Spinal cord (tissue), 10 donors: ENCODE measurements around the gene C10orf62. TPM values are rescaled to one million over a fixed set of nuclear protein-coding genes. Genes with fewer than 3 reads are reported as not detected.

Experiments
- DNase-seq, 6 donors: peaks; one replicate each; pipeline versions ENCODE4 v3.0.0 to v3.0.0-alpha.2; 2013 to 2015; ENCODE audit warnings: low spot score in 6 of 6, low read depth in 4 of 6
- H3K27ac ChIP-seq: one replicate; pipeline ENCODE4 v1.5.1; 2013; ENCODE audit warnings: low read depth, low read length, control low read depth
- H3K27me3 ChIP-seq: one replicate; pipeline ENCODE4 v1.6.1; 2013; ENCODE audit warnings: low read length; ENCODE audit not compliant: control insufficient read depth, insufficient read depth
- H3K36me3 ChIP-seq: one replicate; pipeline ENCODE4 v1.6.1; 2013; ENCODE audit warnings: low read length; ENCODE audit not compliant: control insufficient read depth, insufficient read depth
- H3K4me1 ChIP-seq: one replicate; pipeline ENCODE4 v1.6.1; 2013; ENCODE audit warnings: low read length; ENCODE audit not compliant: control insufficient read depth, insufficient read depth
- H3K4me3 ChIP-seq: one replicate; pipeline ENCODE4 v1.5.1; 2013; ENCODE audit warnings: low read depth, low read length, control low read depth
- H3K9me3 ChIP-seq: one replicate; pipeline ENCODE4 v1.6.1; 2013; ENCODE audit warnings: low read length; ENCODE audit not compliant: control insufficient read depth, insufficient read depth
- WGBS: methylation state at CpG from one replicate; pipeline ENCODE4 v1.1.5; 2013; ENCODE audit warnings: missing lambda C conversion rate; ENCODE audit not compliant: insufficient coverage; 5-methylcytosine and 5-hydroxymethylcytosine counted together
- long read RNA-seq, 4 donors: transcript quantifications; one replicate each; lab custom pipeline, GENCODE V29; 2026
- polyA plus RNA-seq, 2 donors: library from polyadenylated mRNA; unstranded; fragments of 120-200 nt; gene quantifications; one replicate each; pipeline ENCODE4 v1.2.1, GENCODE V29; 2013; ENCODE audit not compliant: insufficient read length in 2 of 2
- total RNA-seq, 2 donors: library from RNA; depleted of rRNA in 1 of 2; stranded (reverse); fragments of 120-200 nt in 1 of 2; fragments of >200 nt in 1 of 2; gene quantifications; one replicate each; pipeline versions ENCODE4 v1.2.3 to v1.2.4, GENCODE V29; 2013 to 2014
- donor health status: healthy.

C10orf62 gene
- under 1 TPM in 1 of 2 donors, not detected in 1; 0.50 TPM for total RNA-seq
- polyA plus RNA-seq = under 1 TPM in 1 of 2 donors, not detected in 1; 0.26 TPM
- long read RNA-seq, donor 1, partial matches to known transcripts = 0 of 1 reads
- long read RNA-seq, donor 1, other reads (novel, unspliced or antisense) = 0 of 1 reads
- long read RNA-seq, donor 2, partial matches to known transcripts = 0 of 1 reads
- long read RNA-seq, donor 2, other reads (novel, unspliced or antisense) = 0 of 1 reads
- long read RNA-seq, donor 3 = 0 reads
- long read RNA-seq, donor 4 = 0 reads

GRCh38 chr10:97589479-97589878 lies at the start of gene C10orf62:
Gene C10orf62 (plus strand): TSS chr10:97589721. CDS start chr10:97589898, 177 bp downstream.
- no peaks in the 10 kb centered on the region for H3K9me3 ChIP-seq
- H3K27me3 ChIP-seq = no peaks in the 10 kb centered on the region
- peaks cover 10% of the 10 kb centered on the region for H3K4me1 ChIP-seq
- no CpG with 5 or more reads among the region's 3 CpGs for WGBS
- H3K27ac ChIP-seq = no peak within 1 kb of the TSS
- no peak for DNase-seq
- peaks cover 2% of the 10 kb centered on the region for H3K36me3 ChIP-seq
- H3K4me3 ChIP-seq = no peak within 1 kb of the TSS

GRCh38 chr10:97540669-97541500 lies 48.6 kb upstream of the C10orf62 start:
- Histone ChIP-seq H3K4me1 (peaks cover 43% of the 10 kb centered on the region), H3K27me3 (no peaks in the 10 kb centered on the region), H3K27ac (no peak overlapping the region), H3K4me3 (no peak overlapping the region), H3K9me3 (no peaks in the 10 kb centered on the region), H3K36me3 (no peaks in the 10 kb centered on the region)
- WGBS = 87% methylated on average over 11 of the region's 14 CpGs
- no peak for DNase-seq

- peak in 2 of 6 donors; percentile 25 to 58 for DNase-seq
- H3K4me1 ChIP-seq = peaks cover 53% of the 10 kb centered on the region
- no peaks in the 10 kb centered on the region for H3K27me3 ChIP-seq
- no peaks in the 10 kb centered on the region for H3K36me3 ChIP-seq
- no peak overlapping the region for H3K4me3 ChIP-seq
- H3K27ac ChIP-seq = peak overlapping the region; percentile 75
- H3K9me3 ChIP-seq = no peaks in the 10 kb centered on the region
- 64% methylated on average over 8 of the region's 9 CpGs for WGBS
Measured at GRCh38 chr10:97542169-97543024, 47.1 kb upstream of the C10orf62 start.

- Histone ChIP-seq H3K36me3 (no peaks in the 10 kb centered on the region), H3K4me3 (no peak overlapping the region), H3K27ac (peak overlapping the region; percentile 44), H3K27me3 (no peaks in the 10 kb centered on the region), H3K9me3 (no peaks in the 10 kb centered on the region), H3K4me1 (peaks cover 58% of the 10 kb centered on the region)
- peak in 1 of 6 donors; percentile 43 for DNase-seq
- WGBS = 69% methylated on average over 10 of the region's 10 CpGs
Measured at GRCh38 chr10:97543025-97543546, 46.4 kb upstream of the C10orf62 start.

- H3K36me3 ChIP-seq = no peaks in the 10 kb centered on the region
- no peak overlapping the region for H3K27ac ChIP-seq
- H3K4me3 ChIP-seq = no peak overlapping the region
- H3K9me3 ChIP-seq = no peaks in the 10 kb centered on the region
- no peak for DNase-seq
- WGBS = 85% methylated on average over 10 of the region's 18 CpGs
- no peaks in the 10 kb centered on the region for H3K27me3 ChIP-seq
- peaks cover 64% of the 10 kb centered on the region for H3K4me1 ChIP-seq
Measured at GRCh38 chr10:97546456-97547270, 42.9 kb upstream of the C10orf62 start.

- Histone ChIP-seq H3K4me1 (peaks cover 58% of the 10 kb centered on the region), H3K36me3 (no peaks in the 10 kb centered on the region), H3K27ac (no peak overlapping the region), H3K27me3 (no peaks in the 10 kb centered on the region), H3K9me3 (no peaks in the 10 kb centered on the region), H3K4me3 (no peak overlapping the region)
- DNase-seq = no peak
- WGBS = 43% methylated on average over 4 of the region's 4 CpGs
Measured at GRCh38 chr10:97547271-97547600, 42.3 kb upstream of the C10orf62 start.

- no peak overlapping the region for H3K4me3 ChIP-seq
- H3K27ac ChIP-seq = no peak overlapping the region
Measured at GRCh38 chr10:97547962-97548361, 41.6 kb upstream of the C10orf62 start.

GRCh38 chr10:97548828-97549455 lies 40.6 kb upstream of the C10orf62 start:
- H3K4me3 ChIP-seq = no peak overlapping the region
- WGBS = 76% methylated on average over 12 of the region's 13 CpGs
- peak overlapping the region; percentile 52 for H3K27ac ChIP-seq
- H3K27me3 ChIP-seq = no peaks in the 10 kb centered on the region
- no peaks in the 10 kb centered on the region for H3K36me3 ChIP-seq
- H3K9me3 ChIP-seq = no peaks in the 10 kb centered on the region
- peak in 1 of 6 donors; percentile 23 for DNase-seq
- peaks cover 46% of the 10 kb centered on the region for H3K4me1 ChIP-seq

More at GRCh38 chr10:97547962-97548361, 41.6 kb upstream of the C10orf62 start:
- peaks cover 51% of the 10 kb centered on the region for H3K4me1 ChIP-seq
- no peaks in the 10 kb centered on the region for H3K36me3 ChIP-seq
- WGBS = 46% methylated on average over 2 of the region's 4 CpGs
- H3K27me3 ChIP-seq = no peaks in the 10 kb centered on the region
- DNase-seq = peak in 1 of 6 donors; percentile 32
- no peaks in the 10 kb centered on the region for H3K9me3 ChIP-seq
